IMR-90 (cell line): ENCODE results near the gene HTRA2. TPM values are rescaled to one million over a fixed set of nuclear protein-coding genes. Genes with fewer than 3 reads are reported as not detected.

Experiments
- ATAC-seq: fragments of 200-7000 bp; cut with Tn5 transposase; 2 replicates; pipeline ENCODE4 v1.9.1; 2020; ENCODE audit warnings: low read depth, mild to moderate bottlenecking, moderate library complexity
- BruUV-seq: library from RNA; stranded (reverse); fragments of 400-500 nt; replicated peaks from 2 replicates; lab custom pipeline; 2021; lab: Mats Ljungman, UMichigan
- CTCF ChIA-PET: fragments of 300-600 bp; formaldehyde crosslinking; extraction: SDS; loops from one replicate; lab custom pipeline; 2021; ENCODE audit warnings: antibody characterized with exemption; lab: Yijun Ruan, JAX
- POLR2A ChIA-PET: fragments of 300-600 bp; sonication (Branson Sonifier 250); formaldehyde crosslinking; loops from one replicate; lab custom pipeline; 2022; ENCODE audit warnings: antibody characterized with exemption; ENCODE audit not compliant: unreplicated experiment; lab: Charles Lee
- DNase-seq: peaks from one replicate; pipeline ENCODE4 v3.0.0; 2013
- H2AFZ ChIP-seq: replicated peaks from 2 replicates; pipeline ENCODE3; 2013; ENCODE audit warnings: low read length, mild to moderate bottlenecking; ENCODE audit not compliant: poor library complexity
- H2AK5ac ChIP-seq: 2 replicates; pipeline ENCODE4 v1.6.1; 2013; ENCODE audit warnings: low read depth, low read length, inconsistent platforms
- H2AK9ac ChIP-seq: replicated peaks from 2 replicates; pipeline ENCODE3; 2013; ENCODE audit warnings: mild to moderate bottlenecking, low read depth, low read length, moderate library complexity; ENCODE audit not compliant: poor library complexity
- H2BK120ac ChIP-seq: 2 replicates; pipeline ENCODE4 v1.6.1; 2013; ENCODE audit warnings: low read depth, low read length, inconsistent platforms
- H2BK15ac ChIP-seq: 3 replicates; pipeline ENCODE4 v1.6.1; 2013; ENCODE audit warnings: low read depth, low read length, inconsistent platforms
- H2BK20ac ChIP-seq: 2 replicates; pipeline ENCODE4 v1.6.1; 2013; ENCODE audit warnings: low read depth, mild to moderate bottlenecking, inconsistent platforms, low read length, moderate library complexity
- H2BK5ac ChIP-seq: 2 replicates; pipeline ENCODE4 v1.6.1; 2013; ENCODE audit warnings: mild to moderate bottlenecking, low read depth, low read length, inconsistent platforms; ENCODE audit not compliant: poor library complexity, severe bottlenecking
- H3K14ac ChIP-seq: replicated peaks from 2 replicates; pipeline ENCODE4 v1.6.1; 2013; ENCODE audit warnings: low read depth, low read length, inconsistent platforms
- H3K18ac ChIP-seq: 2 replicates; pipeline ENCODE4 v1.6.1; 2013; ENCODE audit warnings: low read depth, low read length, control low read depth
- H3K23ac ChIP-seq: 2 replicates; pipeline ENCODE4 v1.6.1; 2013; ENCODE audit warnings: low read depth, low read length, inconsistent platforms
- H3K27ac ChIP-seq: 2 replicates; pipeline ENCODE4 v1.5.1; 2013; ENCODE audit warnings: mild to moderate bottlenecking, control low read depth, low read length; ENCODE audit not compliant: insufficient read depth
- H3K27me3 ChIP-seq: 2 replicates; pipeline ENCODE4 v1.6.1; 2013; ENCODE audit warnings: low read length; ENCODE audit not compliant: control insufficient read depth, insufficient read depth
- H3K36me3 ChIP-seq: 2 replicates; pipeline ENCODE4 v1.6.1; 2013; ENCODE audit warnings: low read length, mixed read lengths; ENCODE audit not compliant: control insufficient read depth, insufficient read depth
- H3K4ac ChIP-seq: 2 replicates; pipeline ENCODE4 v1.6.1; 2013; ENCODE audit warnings: low read depth, low read length, inconsistent platforms
- H3K4me1 ChIP-seq: 2 replicates; pipeline ENCODE4 v1.6.1; 2013; ENCODE audit warnings: low read length, mixed read lengths; ENCODE audit not compliant: control insufficient read depth, insufficient read depth
- H3K4me2 ChIP-seq: 2 replicates; pipeline ENCODE4 v1.6.1; 2013; ENCODE audit warnings: low read depth, mild to moderate bottlenecking, control low read depth, low read length, moderate library complexity
- H3K4me3 ChIP-seq: 2 replicates; pipeline ENCODE4 v1.5.1; 2013; ENCODE audit warnings: low read depth, mild to moderate bottlenecking, control low read depth, low read length, moderate library complexity; ENCODE audit not compliant: insufficient read depth
- H3K56ac ChIP-seq: 2 replicates; pipeline ENCODE4 v1.6.1; 2013; ENCODE audit warnings: low read length, inconsistent platforms; ENCODE audit not compliant: insufficient read depth; ENCODE audit errors: extremely low read depth
- H3K79me1 ChIP-seq, 2 experiments: 2 replicates each; pipeline ENCODE4 v1.6.1; 2013; ENCODE audit warnings: low read length in 2 of 2, inconsistent platforms in 1 of 2, low read depth in 1 of 2
- H3K9ac ChIP-seq: 2 replicates; pipeline ENCODE4 v1.6.1; 2013; ENCODE audit warnings: low read depth, low read length, control low read depth
- H3K9me1 ChIP-seq: 2 replicates; pipeline ENCODE4 v1.6.1; 2013; ENCODE audit warnings: low read length, inconsistent platforms; ENCODE audit not compliant: insufficient read depth
- H3K9me3 ChIP-seq: 2 replicates; pipeline ENCODE4 v1.6.1; 2013; ENCODE audit warnings: low read length; ENCODE audit not compliant: control insufficient read depth, insufficient read depth
- H4K20me1 ChIP-seq: 2 replicates; pipeline ENCODE4 v1.6.1; 2013; ENCODE audit warnings: low read length, inconsistent platforms; ENCODE audit not compliant: insufficient read depth
- H4K5ac ChIP-seq: 2 replicates; pipeline ENCODE4 v1.6.1; 2013; ENCODE audit warnings: mild to moderate bottlenecking, low read depth, low read length, control low read depth
- H4K8ac ChIP-seq, 2 experiments: 2 replicates each; pipeline ENCODE4 v1.6.1; 2013; ENCODE audit warnings: low read depth in 2 of 2, low read length in 2 of 2, control low read depth in 1 of 2, inconsistent platforms in 1 of 2
- H4K91ac ChIP-seq: 2 replicates; pipeline ENCODE4 v1.6.1; 2013; ENCODE audit warnings: low read depth, low read length, inconsistent platforms; ENCODE audit not compliant: insufficient read depth
- BHLHE40 ChIP-seq: fragments of 150-350 bp; IDR thresholded peaks from 2 replicates; pipeline ENCODE4 v1.6.1; 2016; ENCODE audit warnings: mild to moderate bottlenecking, low read depth, low read length
- CEBPB ChIP-seq: IDR thresholded peaks from 2 replicates; pipeline ENCODE4 v1.6.1; 2012; ENCODE audit warnings: low read depth, low read length, improper control_type of control experiment
- CHD1 ChIP-seq: IDR thresholded peaks from 2 replicates; pipeline ENCODE4 v1.6.1; 2012; ENCODE audit warnings: low read depth, low read length, improper control_type of control experiment
- FOS ChIP-seq: fragments of 150-350 bp; IDR thresholded peaks from 2 replicates; pipeline ENCODE4 v1.6.1; 2016; ENCODE audit warnings: low read depth, low read length
- MAZ ChIP-seq: IDR thresholded peaks from 2 replicates; pipeline ENCODE4 v1.6.1; 2012; ENCODE audit warnings: low read depth, mild to moderate bottlenecking, low read length, improper control_type of control experiment, moderate library complexity, borderline replicate concordance
- MXI1 ChIP-seq: IDR thresholded peaks from 2 replicates; pipeline ENCODE4 v1.6.1; 2012; ENCODE audit warnings: low read depth, mild to moderate bottlenecking, low read length, moderate library complexity, borderline replicate concordance
- NFE2L2 ChIP-seq: fragments of 150-350 bp; IDR thresholded peaks from 2 replicates; pipeline ENCODE4 v1.6.1; 2016; ENCODE audit warnings: low read depth, mild to moderate bottlenecking, low read length
- POLR2A ChIP-seq: IDR thresholded peaks from 2 replicates; pipeline ENCODE4 v1.6.1; 2012; ENCODE audit warnings: mild to moderate bottlenecking, low read depth, low read length
- RCOR1 ChIP-seq: IDR thresholded peaks from 2 replicates; pipeline ENCODE4 v1.6.1; 2012; ENCODE audit warnings: mild to moderate bottlenecking, low read length, improper control_type of control experiment; ENCODE audit not compliant: insufficient replicate concordance
- RFX5 ChIP-seq: IDR thresholded peaks from 2 replicates; pipeline ENCODE4 v1.8.0; 2012; ENCODE audit warnings: low read depth, mild to moderate bottlenecking, low read length, moderate library complexity
- WGBS, 2 experiments: methylation state at CpG; one replicate each; pipeline versions ENCODE4 v1.1.5 to v1.1.7; 2013; ENCODE audit warnings: missing lambda C conversion rate in 2 of 2; ENCODE audit not compliant: insufficient read length in 1 of 2; ENCODE audit errors: extremely low coverage in 2 of 2; 5-methylcytosine and 5-hydroxymethylcytosine counted together
- dilution Hi-C: fragments of 300-500 bp; cut with HindIII; formaldehyde crosslinking; loops from one replicate; pipeline ENCODE4 v1.14.3; 2018; ENCODE audit warnings: low sequenced_read_pairs; ENCODE audit not compliant: unreplicated experiment
- in situ Hi-C: fragments of 300-500 bp; cut with MboI; formaldehyde crosslinking; loops from 3 replicates; pipeline ENCODE4 v1.14.3; 2019; ENCODE audit warnings: low sequenced_read_pairs, inconsistent platforms, mixed read lengths
- intact Hi-C: fragments of 100-400 bp; cut with micrococcal nuclease; formaldehyde crosslinking; loops from 2 replicates; pipeline ENCODE4 v1.10.0; 2022
- polyA plus RNA-seq, 3 experiments: library from polyadenylated mRNA; depleted of rRNA; stranded (reverse); fragments of >200 nt; gene quantifications; 2 replicates each; pipeline ENCODE4 v1.2.3, GENCODE V29; 2012; ENCODE audit warnings: low replicate concordance in 1 of 3
- total RNA-seq: library from RNA; depleted of rRNA; stranded (reverse); fragments of >200 nt; gene quantifications from 2 replicates; pipeline ENCODE4 v1.2.3, GENCODE V29; 2012
- TF ChIP-seq, protein P1 (sequence below): fragments of 150-350 bp; IDR thresholded peaks from 2 replicates; pipeline ENCODE4 v1.6.1; 2017; ENCODE audit warnings: mild to moderate bottlenecking, antibody characterized with exemption, low read length, low read depth
- TF ChIP-seq, protein P2 (sequence below): conservative IDR thresholded peaks from 2 replicates; pipeline ENCODE4 v1.5.1; 2012; ENCODE audit warnings: mild to moderate bottlenecking, low read depth, low read length, improper control_type of control experiment

Gene HTRA2
- total and polyA plus RNA-seq, 2 of the 4 experiments (the other 2 are of a cell fraction) = 23.6 to 28.1 TPM

DNA sequence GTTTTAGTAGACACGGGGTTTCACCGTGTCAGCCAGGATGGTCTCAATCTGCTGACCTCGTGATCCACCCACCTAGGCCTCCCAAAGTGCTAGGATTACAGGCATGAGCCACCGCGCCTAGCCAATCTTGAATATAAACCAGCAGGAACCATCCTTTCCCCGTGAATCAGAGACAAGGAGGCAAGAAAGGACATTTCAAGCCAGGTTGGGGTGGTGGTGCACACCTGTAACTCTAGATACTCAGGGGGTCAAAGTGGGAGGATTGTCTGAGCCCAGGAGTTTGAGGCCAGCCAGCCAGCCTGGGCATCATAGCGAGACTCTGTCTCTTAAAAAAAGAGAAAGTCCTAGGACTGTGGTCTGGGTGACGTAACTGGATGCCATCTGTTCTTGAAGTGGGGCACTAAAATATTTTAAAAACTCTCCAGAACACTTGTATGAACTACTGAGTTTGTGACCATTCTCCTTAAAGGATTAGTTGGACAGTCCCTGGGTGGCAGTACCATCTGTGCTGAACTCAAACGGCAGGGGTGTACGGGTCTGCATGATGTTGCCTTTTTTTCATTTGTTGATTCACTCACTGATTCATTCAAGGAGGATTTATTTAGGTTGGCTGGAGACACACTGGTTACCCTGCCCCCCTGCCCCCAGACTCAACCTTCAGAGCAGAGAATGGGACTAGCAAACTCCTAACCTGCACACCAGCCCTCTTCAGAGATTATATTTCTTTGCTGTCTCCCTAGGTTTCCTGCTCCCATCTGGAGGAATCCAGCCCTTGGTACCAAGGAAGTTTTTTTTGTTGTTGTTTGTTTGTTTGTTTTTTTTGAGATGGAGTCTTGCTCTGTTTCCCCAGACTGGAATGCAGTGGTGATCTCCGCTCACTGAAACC lies 18.4 kb upstream of the HTRA2 start:
- H3K4me2 ChIP-seq = no peak overlapping the region
- H2AK9ac ChIP-seq = no peak overlapping the region
- no peak overlapping the region for H3K18ac ChIP-seq
- no peak overlapping the region for H4K5ac ChIP-seq
- dilution Hi-C loops = no loop called here
- no peak overlapping the region for H3K4me3 ChIP-seq
- H4K20me1 ChIP-seq = 0 out of 2 replicates have a peak, but pooled peaks cover 5% of the 10 kb centered on the region
- no peak overlapping the region for H2AK5ac ChIP-seq
- H3K36me3 ChIP-seq = no peaks in the 10 kb centered on the region
- no peak overlapping the region for H3K4ac ChIP-seq
- TF ChIP-seq, protein P1, sequence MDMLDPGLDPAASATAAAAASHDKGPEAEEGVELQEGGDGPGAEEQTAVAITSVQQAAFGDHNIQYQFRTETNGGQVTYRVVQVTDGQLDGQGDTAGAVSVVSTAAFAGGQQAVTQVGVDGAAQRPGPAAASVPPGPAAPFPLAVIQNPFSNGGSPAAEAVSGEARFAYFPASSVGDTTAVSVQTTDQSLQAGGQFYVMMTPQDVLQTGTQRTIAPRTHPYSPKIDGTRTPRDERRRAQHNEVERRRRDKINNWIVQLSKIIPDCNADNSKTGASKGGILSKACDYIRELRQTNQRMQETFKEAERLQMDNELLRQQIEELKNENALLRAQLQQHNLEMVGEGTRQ = no peak
- no peak for TF ChIP-seq FOS
- no peak for TF ChIP-seq RCOR1
- no peak for TF ChIP-seq CHD1
- no peak for TF ChIP-seq MXI1
- no peak for TF ChIP-seq POLR2A
- TF ChIP-seq BHLHE40 = no peak
- TF ChIP-seq NFE2L2 = no peak
- TF ChIP-seq, protein P2, sequence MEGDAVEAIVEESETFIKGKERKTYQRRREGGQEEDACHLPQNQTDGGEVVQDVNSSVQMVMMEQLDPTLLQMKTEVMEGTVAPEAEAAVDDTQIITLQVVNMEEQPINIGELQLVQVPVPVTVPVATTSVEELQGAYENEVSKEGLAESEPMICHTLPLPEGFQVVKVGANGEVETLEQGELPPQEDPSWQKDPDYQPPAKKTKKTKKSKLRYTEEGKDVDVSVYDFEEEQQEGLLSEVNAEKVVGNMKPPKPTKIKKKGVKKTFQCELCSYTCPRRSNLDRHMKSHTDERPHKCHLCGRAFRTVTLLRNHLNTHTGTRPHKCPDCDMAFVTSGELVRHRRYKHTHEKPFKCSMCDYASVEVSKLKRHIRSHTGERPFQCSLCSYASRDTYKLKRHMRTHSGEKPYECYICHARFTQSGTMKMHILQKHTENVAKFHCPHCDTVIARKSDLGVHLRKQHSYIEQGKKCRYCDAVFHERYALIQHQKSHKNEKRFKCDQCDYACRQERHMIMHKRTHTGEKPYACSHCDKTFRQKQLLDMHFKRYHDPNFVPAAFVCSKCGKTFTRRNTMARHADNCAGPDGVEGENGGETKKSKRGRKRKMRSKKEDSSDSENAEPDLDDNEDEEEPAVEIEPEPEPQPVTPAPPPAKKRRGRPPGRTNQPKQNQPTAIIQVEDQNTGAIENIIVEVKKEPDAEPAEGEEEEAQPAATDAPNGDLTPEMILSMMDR = no peak
- no peak for TF ChIP-seq CEBPB
- TF ChIP-seq MAZ = no peak
- TF ChIP-seq RFX5 = no peak
- H3K27ac ChIP-seq = no peak overlapping the region
- in situ Hi-C loops = no loop called here
- H2BK5ac ChIP-seq = no peak overlapping the region
- H3K9ac ChIP-seq = no peak overlapping the region
- ChIA-PET POLR2A (no interaction called here), CTCF (no interaction called here)
- no peak overlapping the region for H2BK120ac ChIP-seq
- no peak overlapping the region for H4K8ac ChIP-seq
- no peak overlapping the region for H3K23ac ChIP-seq
- no peak overlapping the region for H2AFZ ChIP-seq
- no peak overlapping the region for H3K56ac ChIP-seq
- no CpG with 5 or more reads among the region's 11 CpGs for WGBS, 2 experiments
- H3K9me1 ChIP-seq = peaks cover 6% of the 10 kb centered on the region; the same call in 1 of the 2 replicates
- no peak overlapping the region for H2BK20ac ChIP-seq
- peaks cover 6% of the 10 kb centered on the region for H3K4me1 ChIP-seq
- H3K79me1 ChIP-seq = peaks cover 4 to 10% of the 10 kb centered on the region in 2 experiments; a peak in 3 of 4 replicates
- H3K27me3 ChIP-seq = peaks cover 57% of the 10 kb centered on the region
- DNase-seq = peak; percentile 37
- H3K14ac ChIP-seq = no peak overlapping the region
- no peak overlapping the region for H2BK15ac ChIP-seq
- no TSS peak for BruUV-seq
- intact Hi-C loops = no loop called here
- no peak overlapping the region for H4K91ac ChIP-seq
- H3K9me3 ChIP-seq = peaks cover 15% of the 10 kb centered on the region
- ATAC-seq = no peak
